Measurements from ENCODE around the gene EIF3I.

DNA sequence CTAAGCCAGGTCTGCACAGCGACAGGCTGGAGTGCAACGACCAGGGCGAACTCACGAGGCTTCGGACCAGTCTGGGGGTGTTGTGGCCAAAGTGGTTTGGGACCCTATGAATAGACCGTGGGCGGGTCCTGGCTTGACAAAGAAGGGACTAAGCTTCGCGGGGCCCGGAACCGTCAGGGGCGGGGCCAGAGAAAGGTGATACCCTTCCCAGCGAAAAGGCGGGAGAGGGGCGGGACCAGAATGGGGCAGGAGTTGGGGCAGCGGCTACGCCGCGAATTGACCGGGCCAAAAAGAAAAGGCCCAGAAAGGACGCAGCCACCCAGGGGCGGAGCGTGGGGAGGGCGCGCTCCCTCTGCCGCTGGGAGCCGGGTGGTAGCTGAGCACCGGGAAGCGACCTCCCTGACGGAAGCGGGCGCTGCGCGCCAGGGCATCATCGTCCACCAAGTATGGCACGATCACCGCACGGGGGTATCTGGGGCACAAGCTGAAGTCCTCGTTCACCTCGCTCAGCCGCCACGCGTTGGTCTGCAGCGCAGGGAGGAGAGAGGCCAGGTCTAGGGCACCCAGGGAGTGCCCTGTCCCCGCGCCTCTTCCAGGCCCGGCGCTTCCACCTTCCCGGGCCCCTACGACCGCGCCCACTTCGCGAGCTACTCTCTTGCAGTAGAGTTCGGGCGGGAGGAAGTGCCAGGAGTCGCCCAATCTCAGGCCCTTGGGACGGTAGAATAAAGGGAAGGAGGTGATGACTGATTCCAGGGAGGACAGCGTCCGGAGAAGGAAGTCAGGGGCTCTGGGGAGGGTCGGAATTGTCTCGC, 18.1 kb downstream of the EIF3I start:
- TF ChIP-seq ZSCAN20 (CRISPR knock-in tag; IDR thresholded peaks at IDR 0.05; ENCODE audit: borderline replicate concordance) (no peak), TAF1 (CRISPR knock-in tag; IDR thresholded peaks at IDR 0.05) (no peak), ZNF263 (CRISPR knock-in tag; IDR thresholded peaks at IDR 0.05) (no peak), EP300 (IDR thresholded peaks at IDR 0.05; ENCODE audit: low read depth in 2 of 2, low read length in 2 of 2) (no peak), EP300 (CRISPR knock-in tag; IDR thresholded peaks at IDR 0.05; ENCODE audit: borderline replicate concordance) (no peak), ZNF260 (CRISPR knock-in tag; IDR thresholded peaks at IDR 0.05; ENCODE audit: borderline replicate concordance, low read depth) (no peak), MBD4 (IDR thresholded peaks at IDR 0.05; ENCODE audit: borderline replicate concordance, low read length) (no peak)
- TF ChIP-seq, protein P1, sequence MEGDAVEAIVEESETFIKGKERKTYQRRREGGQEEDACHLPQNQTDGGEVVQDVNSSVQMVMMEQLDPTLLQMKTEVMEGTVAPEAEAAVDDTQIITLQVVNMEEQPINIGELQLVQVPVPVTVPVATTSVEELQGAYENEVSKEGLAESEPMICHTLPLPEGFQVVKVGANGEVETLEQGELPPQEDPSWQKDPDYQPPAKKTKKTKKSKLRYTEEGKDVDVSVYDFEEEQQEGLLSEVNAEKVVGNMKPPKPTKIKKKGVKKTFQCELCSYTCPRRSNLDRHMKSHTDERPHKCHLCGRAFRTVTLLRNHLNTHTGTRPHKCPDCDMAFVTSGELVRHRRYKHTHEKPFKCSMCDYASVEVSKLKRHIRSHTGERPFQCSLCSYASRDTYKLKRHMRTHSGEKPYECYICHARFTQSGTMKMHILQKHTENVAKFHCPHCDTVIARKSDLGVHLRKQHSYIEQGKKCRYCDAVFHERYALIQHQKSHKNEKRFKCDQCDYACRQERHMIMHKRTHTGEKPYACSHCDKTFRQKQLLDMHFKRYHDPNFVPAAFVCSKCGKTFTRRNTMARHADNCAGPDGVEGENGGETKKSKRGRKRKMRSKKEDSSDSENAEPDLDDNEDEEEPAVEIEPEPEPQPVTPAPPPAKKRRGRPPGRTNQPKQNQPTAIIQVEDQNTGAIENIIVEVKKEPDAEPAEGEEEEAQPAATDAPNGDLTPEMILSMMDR (CRISPR knock-in tag; IDR thresholded peaks at IDR 0.05): no peak
- TF ChIP-seq, protein P2, sequence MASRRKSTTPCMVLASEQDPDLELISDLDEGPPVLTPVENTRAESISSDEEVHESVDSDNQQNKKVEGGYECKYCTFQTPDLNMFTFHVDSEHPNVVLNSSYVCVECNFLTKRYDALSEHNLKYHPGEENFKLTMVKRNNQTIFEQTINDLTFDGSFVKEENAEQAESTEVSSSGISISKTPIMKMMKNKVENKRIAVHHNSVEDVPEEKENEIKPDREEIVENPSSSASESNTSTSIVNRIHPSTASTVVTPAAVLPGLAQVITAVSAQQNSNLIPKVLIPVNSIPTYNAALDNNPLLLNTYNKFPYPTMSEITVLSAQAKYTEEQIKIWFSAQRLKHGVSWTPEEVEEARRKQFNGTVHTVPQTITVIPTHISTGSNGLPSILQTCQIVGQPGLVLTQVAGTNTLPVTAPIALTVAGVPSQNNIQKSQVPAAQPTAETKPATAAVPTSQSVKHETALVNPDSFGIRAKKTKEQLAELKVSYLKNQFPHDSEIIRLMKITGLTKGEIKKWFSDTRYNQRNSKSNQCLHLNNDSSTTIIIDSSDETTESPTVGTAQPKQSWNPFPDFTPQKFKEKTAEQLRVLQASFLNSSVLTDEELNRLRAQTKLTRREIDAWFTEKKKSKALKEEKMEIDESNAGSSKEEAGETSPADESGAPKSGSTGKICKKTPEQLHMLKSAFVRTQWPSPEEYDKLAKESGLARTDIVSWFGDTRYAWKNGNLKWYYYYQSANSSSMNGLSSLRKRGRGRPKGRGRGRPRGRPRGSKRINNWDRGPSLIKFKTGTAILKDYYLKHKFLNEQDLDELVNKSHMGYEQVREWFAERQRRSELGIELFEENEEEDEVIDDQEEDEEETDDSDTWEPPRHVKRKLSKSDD (CRISPR knock-in tag; IDR thresholded peaks at IDR 0.05; ENCODE audit: low read depth): no peak
- TF ChIP-seq, protein P3, sequence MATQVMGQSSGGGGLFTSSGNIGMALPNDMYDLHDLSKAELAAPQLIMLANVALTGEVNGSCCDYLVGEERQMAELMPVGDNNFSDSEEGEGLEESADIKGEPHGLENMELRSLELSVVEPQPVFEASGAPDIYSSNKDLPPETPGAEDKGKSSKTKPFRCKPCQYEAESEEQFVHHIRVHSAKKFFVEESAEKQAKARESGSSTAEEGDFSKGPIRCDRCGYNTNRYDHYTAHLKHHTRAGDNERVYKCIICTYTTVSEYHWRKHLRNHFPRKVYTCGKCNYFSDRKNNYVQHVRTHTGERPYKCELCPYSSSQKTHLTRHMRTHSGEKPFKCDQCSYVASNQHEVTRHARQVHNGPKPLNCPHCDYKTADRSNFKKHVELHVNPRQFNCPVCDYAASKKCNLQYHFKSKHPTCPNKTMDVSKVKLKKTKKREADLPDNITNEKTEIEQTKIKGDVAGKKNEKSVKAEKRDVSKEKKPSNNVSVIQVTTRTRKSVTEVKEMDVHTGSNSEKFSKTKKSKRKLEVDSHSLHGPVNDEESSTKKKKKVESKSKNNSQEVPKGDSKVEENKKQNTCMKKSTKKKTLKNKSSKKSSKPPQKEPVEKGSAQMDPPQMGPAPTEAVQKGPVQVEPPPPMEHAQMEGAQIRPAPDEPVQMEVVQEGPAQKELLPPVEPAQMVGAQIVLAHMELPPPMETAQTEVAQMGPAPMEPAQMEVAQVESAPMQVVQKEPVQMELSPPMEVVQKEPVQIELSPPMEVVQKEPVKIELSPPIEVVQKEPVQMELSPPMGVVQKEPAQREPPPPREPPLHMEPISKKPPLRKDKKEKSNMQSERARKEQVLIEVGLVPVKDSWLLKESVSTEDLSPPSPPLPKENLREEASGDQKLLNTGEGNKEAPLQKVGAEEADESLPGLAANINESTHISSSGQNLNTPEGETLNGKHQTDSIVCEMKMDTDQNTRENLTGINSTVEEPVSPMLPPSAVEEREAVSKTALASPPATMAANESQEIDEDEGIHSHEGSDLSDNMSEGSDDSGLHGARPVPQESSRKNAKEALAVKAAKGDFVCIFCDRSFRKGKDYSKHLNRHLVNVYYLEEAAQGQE (IDR thresholded peaks at IDR 0.05; ENCODE audit: borderline replicate concordance in 1 of 2, low read depth in 1 of 2, low read length in 2 of 2): no peak
- TF ChIP-seq, protein P4, sequence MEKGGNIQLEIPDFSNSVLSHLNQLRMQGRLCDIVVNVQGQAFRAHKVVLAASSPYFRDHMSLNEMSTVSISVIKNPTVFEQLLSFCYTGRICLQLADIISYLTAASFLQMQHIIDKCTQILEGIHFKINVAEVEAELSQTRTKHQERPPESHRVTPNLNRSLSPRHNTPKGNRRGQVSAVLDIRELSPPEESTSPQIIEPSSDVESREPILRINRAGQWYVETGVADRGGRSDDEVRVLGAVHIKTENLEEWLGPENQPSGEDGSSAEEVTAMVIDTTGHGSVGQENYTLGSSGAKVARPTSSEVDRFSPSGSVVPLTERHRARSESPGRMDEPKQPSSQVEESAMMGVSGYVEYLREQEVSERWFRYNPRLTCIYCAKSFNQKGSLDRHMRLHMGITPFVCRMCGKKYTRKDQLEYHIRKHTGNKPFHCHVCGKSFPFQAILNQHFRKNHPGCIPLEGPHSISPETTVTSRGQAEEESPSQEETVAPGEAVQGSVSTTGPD (CRISPR knock-in tag; IDR thresholded peaks at IDR 0.05): no peak

All from HepG2 (cell line).